ENCODE results near the gene RBMS3. TPM values are rescaled to one million over a fixed set of nuclear protein-coding genes. Genes with fewer than 3 reads are reported as not detected.

Gene RBMS3
- total RNA-seq, 3 donors from 2014 or later = 4.6 to 53.6 (median 11.7) TPM

DNA sequence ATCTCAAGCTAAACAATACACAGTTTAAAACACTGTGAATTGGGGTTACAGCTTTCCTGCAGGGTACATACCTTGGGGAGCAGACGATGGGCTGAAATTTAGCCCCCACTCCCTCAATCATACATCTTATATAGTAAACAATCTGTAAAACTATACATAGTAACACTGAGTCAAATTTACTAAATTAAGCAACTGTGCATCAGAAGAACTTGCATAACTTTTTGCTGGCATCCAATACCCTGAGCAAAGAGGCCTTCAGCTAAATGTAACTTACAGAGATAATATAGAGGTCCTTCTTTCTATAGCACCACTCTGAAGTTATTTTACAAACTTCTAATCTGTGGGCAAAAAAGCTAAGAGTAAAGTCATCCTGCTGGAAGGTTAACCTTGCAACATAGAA is 721.9 kb downstream of the RBMS3 start:
- no peak for DNase-seq
- no peak overlapping the region for H3K4me3 ChIP-seq
- no peaks in the 10 kb centered on the region for H3K9me3 ChIP-seq
- no peak for ATAC-seq
- intact Hi-C loops (cut with DNase I, micrococcal nuclease) = no loop called here
- no peaks in the 10 kb centered on the region for H3K4me1 ChIP-seq (ENCODE audit: low read depth)
- no peaks in the 10 kb centered on the region for H3K36me3 ChIP-seq (ENCODE audit: low read depth)
- TF ChIP-seq, protein P1, sequence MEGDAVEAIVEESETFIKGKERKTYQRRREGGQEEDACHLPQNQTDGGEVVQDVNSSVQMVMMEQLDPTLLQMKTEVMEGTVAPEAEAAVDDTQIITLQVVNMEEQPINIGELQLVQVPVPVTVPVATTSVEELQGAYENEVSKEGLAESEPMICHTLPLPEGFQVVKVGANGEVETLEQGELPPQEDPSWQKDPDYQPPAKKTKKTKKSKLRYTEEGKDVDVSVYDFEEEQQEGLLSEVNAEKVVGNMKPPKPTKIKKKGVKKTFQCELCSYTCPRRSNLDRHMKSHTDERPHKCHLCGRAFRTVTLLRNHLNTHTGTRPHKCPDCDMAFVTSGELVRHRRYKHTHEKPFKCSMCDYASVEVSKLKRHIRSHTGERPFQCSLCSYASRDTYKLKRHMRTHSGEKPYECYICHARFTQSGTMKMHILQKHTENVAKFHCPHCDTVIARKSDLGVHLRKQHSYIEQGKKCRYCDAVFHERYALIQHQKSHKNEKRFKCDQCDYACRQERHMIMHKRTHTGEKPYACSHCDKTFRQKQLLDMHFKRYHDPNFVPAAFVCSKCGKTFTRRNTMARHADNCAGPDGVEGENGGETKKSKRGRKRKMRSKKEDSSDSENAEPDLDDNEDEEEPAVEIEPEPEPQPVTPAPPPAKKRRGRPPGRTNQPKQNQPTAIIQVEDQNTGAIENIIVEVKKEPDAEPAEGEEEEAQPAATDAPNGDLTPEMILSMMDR (IDR thresholded peaks at IDR 0.05) = no peak

DNA sequence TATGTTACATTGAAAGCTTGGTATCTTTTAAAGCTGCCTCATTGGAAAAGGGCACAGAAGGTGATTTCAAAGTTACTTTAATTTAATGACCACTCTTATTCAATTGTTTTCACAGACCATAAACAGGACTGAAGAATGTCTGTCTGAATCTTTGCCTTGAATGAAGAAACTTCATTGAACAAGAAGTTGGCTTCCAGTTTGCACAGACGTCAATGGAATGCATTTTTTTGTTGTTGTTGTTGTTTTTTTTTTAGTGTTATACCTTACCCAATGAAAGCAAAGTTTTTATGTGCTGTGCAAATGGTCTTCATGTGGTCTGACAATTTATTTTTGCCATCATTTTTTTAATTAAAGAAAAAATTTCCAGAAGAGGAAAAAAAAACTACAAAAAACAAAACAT is 722.9 kb downstream of the RBMS3 start:
- intact Hi-C loops (cut with DNase I, micrococcal nuclease) = no loop called here
- ATAC-seq = no peak

DNA sequence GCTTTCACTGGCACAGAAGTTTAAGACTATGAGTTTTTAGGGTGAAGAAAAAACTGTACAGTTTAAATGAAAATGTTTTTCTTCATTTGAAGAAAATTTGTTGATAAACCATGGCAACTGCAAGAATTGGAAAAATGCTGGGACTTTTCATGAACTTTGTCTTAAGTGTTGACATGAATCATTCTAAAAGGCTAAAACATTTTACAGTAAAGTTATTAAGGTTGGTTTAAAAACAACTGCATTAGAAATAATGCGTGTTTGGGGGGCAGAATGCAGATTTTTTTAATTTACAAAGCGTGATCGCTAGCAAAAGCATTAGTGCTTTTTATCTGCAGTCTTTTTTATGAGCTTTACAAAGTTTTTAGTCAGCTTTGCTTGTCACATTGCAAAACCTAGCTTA is 723.6 kb downstream of the RBMS3 start:
- Histone ChIP-seq H3K9me3 (no peaks in the 10 kb centered on the region), H3K4me1 (ENCODE audit: low read depth) (no peaks in the 10 kb centered on the region), H3K4me3 (no peak overlapping the region), H3K36me3 (ENCODE audit: low read depth) (no peaks in the 10 kb centered on the region)
- intact Hi-C loops (cut with DNase I, micrococcal nuclease) = no loop called here
- TF ChIP-seq, protein P1 (IDR thresholded peaks at IDR 0.05) = no peak
- DNase-seq = no peak
- ATAC-seq = no peak

More for the DNA sequence above, 722.9 kb downstream of the RBMS3 start:
- Histone ChIP-seq H3K4me1 (ENCODE audit: low read depth) (no peaks in the 10 kb centered on the region), H3K4me3 (no peak overlapping the region), H3K36me3 (ENCODE audit: low read depth) (no peaks in the 10 kb centered on the region), H3K9me3 (no peaks in the 10 kb centered on the region)
- no peak for DNase-seq
- TF ChIP-seq, protein P1 (IDR thresholded peaks at IDR 0.05) = no peak

DNA sequence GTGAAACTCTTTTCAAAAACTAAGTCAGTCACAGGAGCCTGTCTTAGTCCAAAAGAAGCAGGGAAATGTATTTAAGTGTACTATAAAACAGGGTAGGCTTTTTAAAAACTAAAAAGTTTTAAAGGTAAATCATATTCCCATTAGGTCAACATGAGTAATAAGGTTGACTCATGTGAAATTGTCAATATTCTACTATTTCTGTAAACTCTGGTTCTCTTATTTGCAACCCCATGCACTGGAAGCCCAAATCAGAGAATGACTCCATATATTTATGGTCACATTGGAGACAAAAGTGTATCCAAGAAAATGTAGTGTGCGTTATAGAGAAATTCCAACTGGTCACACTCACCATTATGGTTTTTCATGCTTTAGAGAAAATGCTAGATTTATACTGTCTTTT is 725.2 kb downstream of the RBMS3 start:
- DNase-seq = no peak
- H3K36me3 ChIP-seq (ENCODE audit: low read depth) = no peaks in the 10 kb centered on the region
- intact Hi-C loops (cut with DNase I, micrococcal nuclease) = no loop called here
- ATAC-seq = no peak
- no peaks in the 10 kb centered on the region for H3K9me3 ChIP-seq
- no peaks in the 10 kb centered on the region for H3K4me1 ChIP-seq (ENCODE audit: low read depth)
- H3K4me3 ChIP-seq = no peak overlapping the region
- TF ChIP-seq, protein P1 (IDR thresholded peaks at IDR 0.05) = no peak

DNA sequence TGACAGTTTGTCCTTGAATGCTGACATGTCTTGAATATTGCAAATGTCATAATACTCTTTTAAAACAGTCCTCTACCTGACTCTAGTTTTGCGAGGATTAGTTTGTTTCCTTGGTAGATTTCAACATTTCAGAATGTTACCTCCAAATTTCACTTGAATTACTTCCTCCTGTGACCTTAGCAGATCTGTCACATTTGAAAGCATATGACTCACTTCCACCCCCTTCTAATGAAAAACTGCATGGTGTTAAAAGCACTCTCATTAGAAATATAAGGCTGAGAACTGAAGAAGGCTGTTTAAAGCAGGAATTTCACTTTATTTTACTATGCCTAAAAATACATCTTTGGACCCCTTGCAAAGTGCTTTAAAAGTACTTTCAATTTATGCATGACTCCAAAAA is 726.8 kb downstream of the RBMS3 start:
- TF ChIP-seq, protein P1 (IDR thresholded peaks at IDR 0.05) = no peak
- ATAC-seq = no peak
- H3K4me3 ChIP-seq = no peak overlapping the region
- no peaks in the 10 kb centered on the region for H3K9me3 ChIP-seq
- intact Hi-C loops (cut with DNase I, micrococcal nuclease) = no loop called here
- no peaks in the 10 kb centered on the region for H3K4me1 ChIP-seq (ENCODE audit: low read depth)
- H3K36me3 ChIP-seq (ENCODE audit: low read depth) = no peaks in the 10 kb centered on the region
- no peak for DNase-seq

DNA sequence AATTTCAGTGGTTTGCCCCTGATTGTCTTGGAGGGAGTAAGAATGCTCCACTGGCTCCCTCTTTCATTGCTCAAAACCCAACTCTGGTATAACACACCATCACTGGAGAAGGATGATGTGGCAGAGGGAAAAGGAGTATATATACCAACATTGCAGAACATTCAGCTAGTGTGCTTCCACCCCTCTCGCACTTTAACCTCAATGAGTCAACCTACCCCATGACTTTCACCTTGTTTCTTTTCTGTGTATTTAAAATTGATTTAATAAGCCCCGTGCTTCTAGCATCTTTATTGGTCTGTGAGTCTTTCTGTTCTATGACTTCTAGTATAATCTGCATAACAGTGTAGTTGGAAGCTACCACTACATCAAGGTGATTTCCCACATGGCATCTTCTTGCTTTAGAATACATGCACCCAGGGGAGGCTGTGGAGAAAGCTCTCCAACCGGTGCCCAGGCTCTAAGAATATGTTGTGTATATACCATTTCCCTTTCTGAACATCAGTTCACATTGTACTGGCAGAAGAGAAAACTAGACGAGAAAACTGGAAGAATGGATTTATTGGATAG is 730.4 kb downstream of the RBMS3 start:
- TF ChIP-seq, protein P1 (IDR thresholded peaks at IDR 0.05) = no peak
- Histone ChIP-seq H3K4me1 (ENCODE audit: low read depth) (no peaks in the 10 kb centered on the region), H3K9me3 (no peaks in the 10 kb centered on the region), H3K36me3 (ENCODE audit: low read depth) (no peaks in the 10 kb centered on the region), H3K4me3 (no peak overlapping the region)
- intact Hi-C loops (cut with DNase I, micrococcal nuclease) = loop anchor here in 1 of 2 donors (5.0 kb wide), 1 partner anchor 186 kb away; no protein-coding TSS in a partner anchor
- DNase-seq = no peak
- no peak for ATAC-seq
